Ishikawa (cell line): Measurements from ENCODE around the gene GMDS.

Source experiments
- RAD21 ChIP-seq: IDR thresholded peaks from 2 replicates; pipeline ENCODE4 v1.6.1; 2012; ENCODE audit warnings: low read depth
- TEAD4 ChIP-seq: IDR thresholded peaks from 2 replicates; pipeline ENCODE4 v1.6.1; 2012
- YY1 ChIP-seq: IDR thresholded peaks from 2 replicates; pipeline ENCODE4 v1.6.1; 2012; ENCODE audit warnings: low read depth

GRCh38 chr6:1917626-1918371 is 327.6 kb downstream of the GMDS start:
- TF ChIP-seq TEAD4 (peak; percentile 78), RAD21 (no peak), YY1 (no peak)
